Activated T-cell treated with anti-CD3 and anti-CD28 coated beads, Interleukin-2, amount 50 U/mL, for 1 hour (primary cell): ENCODE results near the gene SLC4A1AP.

Experiments used
- DNase-seq: peaks from one replicate; pipeline ENCODE4 v3.0.0-alpha.2; 2020

Gene SLC4A1AP

GRCh38 chr2:27703638-27704341, 40.1 kb downstream of the SLC4A1AP start:
- DNase-seq = peak; percentile 82

DNA sequence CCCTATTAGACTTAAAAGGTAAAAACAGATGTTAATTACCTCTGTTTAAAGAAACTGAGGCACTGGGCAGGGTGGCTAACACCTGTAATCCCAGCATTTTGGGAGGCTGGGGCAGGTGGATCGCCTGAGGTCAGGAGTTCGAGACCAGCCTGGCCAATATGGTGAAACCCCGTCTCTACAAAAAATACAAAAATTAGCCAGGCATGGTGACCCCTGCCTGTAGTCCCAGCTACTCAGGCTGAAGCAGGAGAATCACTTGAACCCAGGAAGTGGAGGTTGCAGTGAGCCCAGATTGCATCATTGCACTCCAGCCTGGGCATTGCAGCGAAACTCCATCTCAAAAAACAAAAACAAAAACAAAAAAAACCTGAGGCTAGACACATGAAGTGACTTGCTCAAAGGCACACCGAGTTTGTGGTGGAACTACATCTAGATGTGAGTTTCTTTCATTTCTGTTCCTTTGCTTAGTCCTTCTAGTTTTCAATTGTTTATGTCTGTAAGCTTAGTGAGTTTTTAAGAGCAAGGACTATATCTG, 40.7 kb downstream of the SLC4A1AP start:
- no peak for DNase-seq

DNA sequence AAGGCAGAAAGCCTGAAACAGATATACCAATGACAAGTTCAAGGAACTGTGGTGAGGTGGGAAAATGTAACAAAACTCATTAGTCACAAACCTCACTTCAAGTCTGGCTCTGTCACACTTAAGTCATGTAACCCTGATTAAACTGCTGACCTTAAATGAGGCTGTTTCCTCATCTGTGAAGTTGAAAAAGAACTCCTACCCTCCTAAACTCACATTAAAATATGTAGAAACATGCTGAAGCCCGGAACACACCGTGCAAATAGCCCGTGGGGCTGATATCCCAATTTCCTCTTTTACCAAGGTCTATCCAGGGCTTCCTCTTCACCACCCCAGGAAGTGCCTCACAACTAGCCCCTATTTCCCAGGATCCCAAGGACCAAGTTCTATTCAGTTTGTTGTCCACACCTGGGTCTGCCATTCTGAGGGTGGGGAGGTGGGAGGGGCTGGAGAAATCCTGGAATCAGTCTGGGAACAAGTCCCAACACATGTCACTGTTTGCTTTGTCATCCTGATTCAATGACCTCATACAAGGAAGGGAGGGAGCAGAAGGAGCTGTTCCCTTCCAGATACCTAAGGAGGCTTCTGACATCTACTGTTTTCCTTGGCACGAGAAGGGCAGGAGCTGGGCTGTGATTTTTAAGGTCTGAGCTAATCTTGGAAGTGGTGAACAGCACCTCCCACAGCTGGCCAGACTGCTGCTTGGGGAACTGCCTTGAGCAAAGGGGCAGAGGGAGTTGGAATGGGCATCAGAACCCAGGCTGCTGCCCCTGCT, 42.3 kb downstream of the SLC4A1AP start:
- DNase-seq = no peak

DNA sequence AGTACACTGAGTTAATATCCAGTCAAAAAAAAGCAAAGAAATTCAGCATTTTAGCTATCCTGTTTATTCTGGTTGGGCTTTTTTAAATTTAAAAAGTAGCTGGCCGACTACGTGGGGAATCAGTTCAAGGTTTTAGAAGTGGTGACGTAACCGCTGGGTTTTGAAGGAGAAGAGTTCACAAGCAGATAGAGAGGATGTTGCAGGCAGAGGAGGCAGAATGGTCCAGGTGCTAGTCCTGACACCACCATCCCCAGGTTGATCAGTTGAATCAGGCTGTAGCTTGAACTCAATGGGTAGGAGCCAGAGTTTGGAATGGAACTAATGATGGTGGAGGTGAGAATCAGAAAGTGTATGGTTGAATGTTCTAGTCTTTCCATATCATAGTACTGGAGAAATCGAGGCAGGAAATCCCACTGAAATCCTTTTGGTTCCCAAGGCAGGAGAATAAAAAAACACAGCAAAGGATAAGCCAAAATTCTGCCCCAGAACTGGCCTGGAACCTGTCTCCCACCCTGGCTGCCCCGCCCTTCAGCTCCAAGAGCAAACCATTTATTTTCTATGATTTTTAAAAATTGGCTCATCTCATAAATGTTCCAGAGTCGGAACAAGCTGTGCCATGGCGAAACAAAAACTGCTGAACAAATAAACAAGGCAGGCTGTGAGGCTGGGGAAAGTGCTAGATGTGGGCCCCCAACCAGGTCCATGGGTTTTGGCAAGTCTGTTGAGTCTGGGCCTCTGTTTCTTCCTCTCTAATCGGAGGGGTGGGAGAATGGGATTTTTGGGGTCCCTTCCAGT, 44.0 kb downstream of the SLC4A1AP start:
- DNase-seq = no peak

DNA sequence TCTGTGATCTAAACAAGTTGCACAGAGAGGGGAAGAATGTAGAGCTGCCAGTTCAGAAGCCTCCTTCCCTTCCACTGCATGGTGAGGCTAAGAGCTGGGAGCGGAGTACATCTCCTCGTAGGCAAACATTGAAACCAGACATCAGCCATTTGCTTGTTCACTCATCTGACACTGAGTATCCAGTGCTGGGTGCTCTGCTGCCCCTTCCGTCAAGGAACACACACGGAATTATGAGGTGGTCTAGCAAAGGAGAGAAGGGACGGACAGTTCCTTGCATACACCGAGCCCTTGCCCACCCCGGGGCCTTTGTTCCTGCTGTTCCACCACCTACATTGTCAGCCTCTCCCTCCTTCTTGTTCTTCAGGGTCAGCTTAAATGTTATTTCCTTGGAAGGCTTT, 44.6 kb downstream of the SLC4A1AP start:
- DNase-seq = no peak

GRCh38 chr2:27708666-27709065, 45.0 kb downstream of the SLC4A1AP start:
- DNase-seq = no peak

GRCh38 chr2:27709326-27709725, 45.6 kb downstream of the SLC4A1AP start:
- DNase-seq = no peak

GRCh38 chr2:27709960-27710575, 46.4 kb downstream of the SLC4A1AP start:
- no peak for DNase-seq

- no peak for DNase-seq
Measured at GRCh38 chr2:27710640-27711430, 47.1 kb downstream of the SLC4A1AP start.

DNA sequence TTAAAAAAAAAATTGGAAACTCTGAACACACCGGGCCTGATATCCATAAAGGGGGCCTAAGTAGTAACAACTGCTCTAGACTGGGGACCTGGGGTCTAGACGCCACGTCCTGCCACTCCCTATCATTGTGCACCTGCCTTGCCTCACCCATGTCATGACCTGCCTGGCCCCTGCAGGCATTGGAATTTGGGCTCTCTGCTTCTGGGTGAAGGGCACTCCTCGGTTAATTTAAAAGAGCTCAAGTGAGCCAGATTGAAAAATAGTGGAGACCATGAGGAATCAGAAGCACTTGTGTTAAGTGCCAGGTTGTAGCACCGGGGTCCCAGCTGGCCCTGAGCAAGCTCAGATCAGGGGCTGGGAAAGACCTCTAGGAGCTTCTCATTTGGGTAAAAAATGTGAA, 48.1 kb downstream of the SLC4A1AP start:
- DNase-seq = no peak

DNA sequence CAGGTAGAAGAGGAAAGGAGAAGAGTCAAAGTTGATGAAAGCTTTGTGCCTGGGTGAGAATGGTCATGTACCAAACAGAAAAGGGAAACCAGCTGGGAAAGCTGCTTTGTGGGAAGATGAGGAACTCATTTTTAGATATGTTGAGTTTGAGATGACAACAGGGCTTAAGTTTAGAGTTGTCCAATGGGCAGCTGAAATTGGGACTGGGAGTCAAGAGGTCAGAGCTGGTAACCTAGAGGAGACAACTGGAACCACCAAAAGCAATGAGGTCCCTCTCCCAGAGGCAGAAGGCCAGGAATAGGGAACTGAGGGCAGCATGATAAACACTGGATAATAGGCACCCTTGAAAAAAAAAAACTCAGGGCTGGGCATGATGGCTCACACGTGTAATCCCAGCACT, 48.8 kb downstream of the SLC4A1AP start:
- no peak for DNase-seq

- no peak for DNase-seq
Measured at GRCh38 chr2:27713201-27713600, 49.5 kb downstream of the SLC4A1AP start.

- no peak for DNase-seq
Measured at GRCh38 chr2:27714053-27714452, 50.4 kb downstream of the SLC4A1AP start.

GRCh38 chr2:27714851-27715291, 51.2 kb downstream of the SLC4A1AP start:
- no peak for DNase-seq

DNA sequence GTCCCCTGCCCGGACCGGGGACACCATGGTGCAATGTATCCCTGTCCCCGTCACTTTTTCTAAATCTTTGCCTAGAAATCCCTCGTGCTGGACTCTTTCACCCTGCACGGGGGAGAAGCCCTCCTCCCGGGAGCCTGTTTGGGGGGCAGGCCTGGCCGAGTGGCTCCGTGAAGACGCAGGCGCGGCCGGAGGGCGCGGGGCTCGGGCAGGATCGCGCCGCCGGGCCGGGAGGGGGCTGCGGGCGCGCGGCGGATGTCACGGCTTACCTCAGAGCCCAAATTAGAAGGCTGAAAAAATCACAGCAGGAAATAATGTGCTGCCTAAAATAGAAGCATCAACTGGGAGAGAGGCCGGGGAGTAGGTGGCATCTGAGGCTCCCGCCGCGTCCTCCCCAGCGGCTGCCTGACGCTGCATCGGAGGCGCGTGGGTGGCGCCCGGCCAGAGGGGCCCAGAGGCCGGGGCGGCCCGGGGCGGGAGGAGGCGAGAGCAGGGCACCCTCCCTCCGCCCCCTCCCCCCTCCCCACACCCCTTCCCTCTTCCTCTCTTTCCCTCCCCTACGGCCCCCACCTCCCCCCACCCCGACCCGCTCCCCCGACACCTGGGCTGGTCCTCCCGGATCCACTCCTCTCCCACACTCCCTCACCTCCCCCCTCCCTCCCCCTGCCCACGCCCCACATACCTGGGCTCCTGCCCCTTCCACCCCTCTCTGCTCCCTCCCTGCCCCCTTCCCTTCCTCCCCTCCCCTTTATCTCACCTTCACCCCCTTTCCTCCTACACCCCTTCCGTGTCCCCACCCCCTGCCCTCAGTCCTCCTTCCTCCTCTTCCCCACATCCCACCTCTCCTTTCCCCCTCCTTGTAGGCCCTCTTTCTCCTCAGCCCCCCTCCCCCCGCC, 51.9 kb downstream of the SLC4A1AP start:
- DNase-seq = peak; percentile 47

DNA sequence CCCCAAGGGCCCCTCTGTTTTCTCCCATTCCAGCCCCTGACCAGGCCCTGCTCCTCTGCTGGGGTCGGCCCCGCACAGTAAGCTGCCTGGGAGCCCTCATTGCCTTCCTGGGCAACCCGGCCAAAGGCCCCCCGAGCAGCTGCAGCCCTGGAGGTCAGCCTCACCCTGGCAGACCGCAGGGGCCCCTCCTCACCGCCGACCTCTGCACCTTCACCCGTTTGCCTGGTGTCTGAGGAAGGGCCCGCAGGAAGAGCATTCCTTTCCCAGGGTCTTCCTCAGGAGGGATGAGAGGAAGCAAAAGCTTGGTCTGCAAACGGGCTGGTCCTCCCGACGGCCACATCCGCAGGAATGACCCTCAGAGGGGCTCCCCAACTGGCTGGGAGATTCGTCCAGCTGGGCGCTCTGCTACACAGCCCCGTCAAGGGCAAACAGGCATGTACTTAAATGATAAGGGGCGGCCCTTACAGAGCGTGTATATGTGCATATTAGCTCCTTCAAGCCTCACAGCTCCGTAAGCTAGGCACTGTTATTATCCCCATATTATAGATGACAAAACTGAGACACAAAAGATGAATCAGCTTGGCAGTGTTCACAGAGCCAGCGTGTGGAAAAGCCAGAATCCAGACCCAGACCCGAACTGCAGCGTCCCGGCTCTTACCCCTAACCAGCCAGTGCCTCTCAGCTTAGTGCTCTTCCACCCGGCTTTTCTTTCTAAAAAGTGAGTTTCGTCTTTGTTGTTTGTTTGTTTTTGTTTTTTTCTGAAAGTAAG, 52.8 kb downstream of the SLC4A1AP start:
- no peak for DNase-seq

DNA sequence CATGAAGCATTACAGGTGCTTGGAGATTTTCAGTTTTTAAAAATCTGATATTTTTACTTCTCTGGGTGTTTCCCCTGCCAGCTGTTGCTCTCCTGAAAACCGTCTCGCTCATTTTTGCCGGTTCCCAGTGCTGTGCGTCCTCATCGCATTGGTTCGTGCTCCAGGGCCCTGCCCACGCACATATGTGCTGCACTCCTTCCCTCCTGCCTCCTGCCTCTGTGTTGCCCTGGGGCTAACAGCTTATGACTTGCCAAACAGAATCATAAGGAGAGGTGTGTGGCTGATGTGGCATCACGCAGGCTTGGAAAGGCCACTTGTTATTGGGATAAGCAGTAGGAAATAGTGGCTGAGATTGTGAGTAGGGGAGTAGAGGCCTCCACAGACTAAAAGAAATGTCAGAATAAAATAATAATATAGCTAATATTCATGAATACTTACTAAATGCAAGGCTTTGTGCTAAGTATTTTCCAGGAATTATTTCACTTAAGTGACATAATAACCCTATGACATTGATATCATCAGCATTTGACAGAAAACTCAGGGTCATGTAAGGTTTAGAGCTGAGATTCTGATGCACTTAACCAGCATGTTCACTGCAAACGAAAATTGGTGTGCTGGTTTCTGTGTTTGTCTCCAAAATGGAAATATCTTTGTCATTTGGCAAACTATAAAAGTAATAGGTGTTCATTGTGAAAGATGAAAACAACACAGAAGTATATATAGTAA, 53.5 kb downstream of the SLC4A1AP start:
- DNase-seq = no peak

GRCh38 chr2:27720004-27720551, 56.4 kb downstream of the SLC4A1AP start:
- no peak for DNase-seq

GRCh38 chr2:27721335-27721734, 57.6 kb downstream of the SLC4A1AP start:
- DNase-seq = no peak
